GM03348 (cell line): ENCODE measurements around the gene CETP.
"Not testable (repeated sequence)": the region's sequence is repeated elsewhere in the genome, so short reads cannot be mapped to it uniquely, and the experiment has no call there.

Experiments used
- DNase-seq: peaks from one replicate; pipeline ENCODE4 v3.0.0; 2012; ENCODE audit warnings: low spot score

CETP gene

DNA sequence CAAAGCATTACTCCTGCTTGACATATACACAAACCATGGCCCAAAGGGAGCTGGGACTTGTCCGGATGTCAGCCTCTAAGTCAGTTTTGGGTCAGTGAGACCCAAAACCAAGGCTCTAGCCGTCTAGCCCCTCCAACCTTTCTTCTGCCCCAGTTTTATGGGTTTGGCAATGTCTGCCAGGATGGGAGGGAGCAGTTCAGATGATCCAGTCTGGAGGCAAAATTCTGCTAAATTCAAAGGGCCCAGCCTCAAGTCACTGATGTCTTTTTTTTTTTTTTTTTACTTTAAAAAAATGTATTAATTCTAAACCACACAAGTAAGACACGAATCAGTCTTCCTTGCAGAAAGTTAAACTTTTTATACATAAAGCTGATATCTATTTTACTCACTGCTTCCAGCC lies 36.2 kb downstream of the CETP start:
- no peak for DNase-seq

DNA sequence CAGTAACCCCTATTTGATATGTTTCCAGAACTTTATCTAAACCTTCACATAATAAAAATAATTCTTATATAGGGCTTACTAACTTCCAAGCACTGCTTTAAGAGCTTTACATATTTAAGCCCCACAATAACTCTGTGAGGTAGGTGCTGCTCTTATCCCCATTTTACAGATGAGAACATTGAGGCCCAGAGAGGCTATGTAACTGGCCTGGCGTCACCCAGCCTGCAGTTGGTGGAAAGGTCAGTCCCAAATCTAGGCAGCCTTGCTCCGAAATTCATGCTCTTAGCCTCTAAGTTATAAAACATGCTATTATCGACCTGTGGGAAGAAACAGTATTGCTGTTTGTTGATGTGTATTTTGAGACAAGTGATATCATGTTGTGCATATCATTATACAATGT lies 36.6 kb downstream of the CETP start:
- DNase-seq, result no peak

DNA sequence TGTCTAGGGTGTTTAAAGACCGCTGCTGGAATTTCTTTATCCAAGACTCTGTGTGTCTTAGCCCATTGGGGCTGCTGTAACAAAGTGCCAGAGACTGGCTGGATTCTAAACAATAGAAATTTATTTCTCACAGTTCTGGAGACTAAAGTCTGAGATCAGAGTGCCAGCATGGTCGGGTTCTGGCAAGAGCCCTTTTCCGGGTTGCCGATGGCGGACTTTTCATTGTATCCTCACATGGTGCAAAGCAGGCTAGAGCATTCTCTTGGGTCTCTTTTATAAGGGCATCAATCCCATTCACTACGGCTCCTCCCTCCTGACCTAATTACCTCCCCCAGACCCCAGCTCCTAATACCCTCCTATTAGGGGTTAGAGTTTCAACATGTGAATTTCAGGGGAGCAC lies 37.1 kb downstream of the CETP start:
- no peak for DNase-seq

DNA sequence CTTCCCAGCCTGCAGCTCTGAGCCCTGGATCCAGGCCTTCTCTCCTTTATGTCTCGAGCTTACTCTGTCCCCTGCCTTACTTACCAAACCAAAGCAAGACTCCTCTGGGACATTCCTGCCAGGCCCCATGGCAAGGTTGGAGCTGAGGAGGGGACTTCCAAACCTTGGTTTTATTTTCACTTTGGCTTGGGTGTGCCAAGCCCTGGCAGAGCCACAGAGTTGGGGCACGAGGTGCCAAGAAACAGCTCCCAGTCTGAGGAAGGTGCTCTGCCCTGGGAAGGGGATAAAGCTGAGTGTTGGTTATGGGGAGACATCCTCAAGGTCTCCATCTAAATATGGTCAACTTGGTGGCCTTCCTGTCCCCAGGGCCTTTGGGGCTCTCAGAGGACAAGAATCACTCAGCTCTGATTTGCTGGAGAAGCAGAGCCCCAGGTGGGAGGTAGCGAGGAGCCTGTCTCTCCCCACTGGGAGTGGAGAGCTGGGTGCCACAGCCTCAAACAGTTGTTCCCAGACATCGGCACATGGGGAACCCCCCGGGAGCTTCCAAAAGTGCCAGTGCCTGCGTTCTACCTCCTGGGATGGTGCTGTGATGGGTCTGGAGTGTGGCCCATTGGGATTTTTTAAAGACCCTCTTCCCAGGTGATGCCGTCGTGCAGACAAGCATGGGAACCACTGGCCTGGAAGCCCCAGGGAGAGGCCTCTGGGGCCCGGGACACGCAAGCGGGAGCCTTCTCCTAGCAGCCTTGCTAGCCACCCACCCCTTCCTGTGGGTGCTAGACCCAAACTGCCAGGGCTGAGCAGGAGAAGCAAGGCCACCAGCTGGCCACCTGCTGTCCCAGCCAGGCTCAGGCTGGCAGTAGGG lies 37.9 kb downstream of the CETP start:
- DNase-seq, result no peak

- DNase-seq, result peak; percentile 92
Observed at GRCh38 chr16:57000271-57001025, 38.7 kb downstream of the CETP start.

DNA sequence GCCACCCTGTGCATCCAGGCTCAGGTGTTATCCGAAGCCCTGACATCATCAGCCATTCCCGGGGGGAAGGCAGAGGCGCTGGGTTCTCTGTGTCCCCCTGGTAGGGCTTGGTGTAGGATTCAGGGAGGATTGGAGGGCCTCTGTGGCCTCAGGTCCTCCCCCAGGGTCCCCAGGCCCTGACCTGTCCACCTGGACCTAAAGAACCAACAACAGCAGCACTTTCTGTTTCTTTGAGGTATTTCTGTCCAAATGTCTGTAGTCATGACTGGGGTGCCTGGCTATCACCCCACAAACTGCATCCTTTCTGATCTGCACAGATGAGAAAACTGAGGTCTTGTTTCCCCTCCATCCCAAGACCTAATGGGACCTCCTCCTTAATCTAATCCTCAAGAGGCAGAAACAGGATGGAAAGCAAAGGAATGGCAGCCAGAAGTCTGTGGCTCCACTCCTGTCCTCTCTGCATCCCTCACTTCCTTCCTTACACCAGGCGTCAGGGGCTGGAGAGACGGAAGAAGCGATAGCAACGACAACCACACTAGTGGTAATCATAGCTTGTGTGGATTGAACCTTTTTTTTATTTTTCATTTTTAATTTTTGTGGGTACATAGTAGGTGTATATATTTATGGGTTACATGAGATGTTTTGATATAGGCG lies 39.4 kb downstream of the CETP start:
- no peak for DNase-seq

- no peak for DNase-seq
Observed at GRCh38 chr16:57003439-57004386, 42.0 kb downstream of the CETP start.

DNA sequence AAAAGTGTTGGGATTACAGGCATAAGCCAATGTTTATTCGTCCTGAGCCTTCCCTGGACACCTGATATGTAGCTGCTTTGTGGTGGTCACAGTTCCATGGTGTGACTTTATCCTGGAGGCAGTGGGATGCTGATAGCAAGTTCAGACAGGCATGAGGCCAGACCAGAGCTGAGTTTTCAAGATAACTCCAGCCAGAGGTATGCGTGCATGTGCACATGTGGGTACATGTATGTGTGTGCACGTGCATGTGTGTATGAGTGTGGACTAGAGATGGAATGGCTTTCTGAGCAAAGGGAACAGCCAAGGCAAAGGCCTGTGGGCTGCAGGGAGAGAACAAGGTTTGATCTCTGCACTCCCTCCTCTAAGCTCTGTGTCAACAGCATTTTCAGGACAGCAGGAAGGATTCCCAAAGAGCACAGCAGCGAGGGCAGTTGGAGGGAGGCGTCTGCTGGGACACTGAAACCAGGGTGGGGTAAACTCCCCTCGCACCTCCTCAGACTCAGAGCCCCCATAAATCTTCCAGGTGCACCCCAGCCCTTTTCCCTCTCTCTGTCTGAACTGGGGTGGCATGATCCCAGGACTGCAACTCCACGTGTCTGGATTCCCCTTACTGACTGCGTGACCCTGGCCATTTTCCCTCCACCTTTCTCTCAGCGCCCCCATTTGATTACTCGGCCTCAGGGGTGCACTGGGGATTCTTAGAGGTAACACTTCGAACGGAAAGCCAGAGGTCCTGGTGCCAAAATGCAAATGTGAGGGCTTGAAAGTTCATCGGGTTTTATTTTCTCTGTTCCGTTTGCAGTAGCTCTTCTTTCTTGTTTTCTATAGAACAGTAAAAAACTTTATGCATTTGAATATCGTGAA lies 42.9 kb downstream of the CETP start:
- DNase-seq, result no peak

DNA sequence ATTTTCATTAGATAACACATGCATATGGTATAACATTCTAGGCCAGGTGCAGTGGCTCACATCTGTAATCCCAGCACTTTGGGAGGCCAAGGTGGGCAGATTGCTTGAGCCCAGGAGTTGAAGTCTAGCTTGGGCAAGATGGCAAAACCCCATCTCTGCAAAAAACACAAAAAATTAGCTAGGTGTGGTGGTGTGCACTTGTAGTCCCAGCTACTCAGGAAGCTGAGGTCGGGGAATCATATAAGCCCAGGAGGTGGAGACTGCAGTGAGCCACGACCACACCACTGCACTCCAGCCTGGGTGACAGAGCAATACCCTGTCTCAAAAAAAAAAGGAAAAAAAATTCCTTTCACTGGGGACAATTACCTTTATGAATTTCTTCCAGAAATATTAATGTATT lies 43.8 kb downstream of the CETP start:
- DNase-seq, result not testable (repeated sequence)

GRCh38 chr16:57007050-57007449 lies 45.3 kb downstream of the CETP start:
- DNase-seq, result no peak

DNA sequence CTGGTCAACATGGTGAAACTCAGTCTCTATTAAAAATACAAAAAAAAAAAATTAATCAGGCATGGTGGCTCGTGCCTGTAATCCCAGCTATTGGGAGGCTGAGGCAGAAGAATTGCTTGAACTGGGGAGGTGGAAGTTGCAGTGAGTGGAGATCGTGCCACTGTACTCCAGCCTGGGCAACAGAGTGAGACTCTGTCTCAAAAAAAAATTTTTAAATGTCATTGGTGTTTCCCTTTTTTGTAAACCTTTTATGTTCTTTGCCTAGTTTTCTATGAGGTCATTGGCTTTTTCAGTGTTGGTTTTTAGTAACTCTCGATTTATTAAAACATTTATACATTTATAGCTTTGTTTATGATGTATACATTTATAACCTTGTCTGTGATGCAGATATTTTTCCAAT lies 45.8 kb downstream of the CETP start:
- no peak for DNase-seq

GRCh38 chr16:57008440-57008839 lies 46.7 kb downstream of the CETP start:
- DNase-seq, result no peak

GRCh38 chr16:57009643-57010170 lies 48.0 kb downstream of the CETP start:
- DNase-seq, result no peak

GRCh38 chr16:57012353-57012752 lies 50.6 kb downstream of the CETP start:
- no peak for DNase-seq

DNA sequence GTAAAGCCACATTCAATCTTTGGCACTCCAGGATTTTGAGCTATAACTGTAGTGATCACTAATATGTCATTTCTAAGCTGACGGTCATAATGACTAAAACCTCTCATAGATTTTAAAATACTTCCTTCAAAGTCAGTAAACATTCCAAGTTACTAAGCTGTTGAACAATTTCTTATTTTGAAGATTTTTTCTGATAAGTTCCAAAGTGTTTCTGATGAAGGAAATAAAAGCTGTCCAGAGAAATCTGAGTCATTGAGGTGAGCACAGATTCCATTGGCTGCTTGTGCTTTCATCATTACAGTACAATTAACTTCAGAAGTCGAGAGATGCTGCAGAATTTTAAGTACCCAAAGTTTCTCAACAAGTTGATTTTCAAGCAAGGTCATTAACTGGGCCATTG lies 51.5 kb downstream of the CETP start:
- peak; percentile 27 for DNase-seq

GRCh38 chr16:57013902-57014301 lies 52.2 kb downstream of the CETP start:
- DNase-seq, result no peak

DNA sequence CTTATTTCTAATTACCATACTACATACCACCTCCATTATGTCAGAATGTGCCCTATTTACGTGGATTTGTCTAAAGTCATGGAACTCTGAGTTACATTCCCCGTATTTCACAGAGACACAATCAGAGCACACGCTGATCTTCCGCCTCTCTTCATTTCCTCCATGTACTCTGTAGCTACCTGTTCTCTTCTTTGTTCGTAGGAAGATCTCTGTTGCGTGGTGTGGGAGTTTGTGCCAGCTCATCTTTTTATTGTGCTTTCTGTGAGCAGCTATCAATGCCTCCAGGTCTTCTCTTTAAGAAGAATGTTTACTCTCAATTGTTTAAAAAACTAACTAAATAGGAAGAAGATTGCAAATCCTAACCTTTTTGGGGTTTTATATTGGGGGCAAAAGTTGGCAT lies 54.6 kb downstream of the CETP start:
- DNase-seq, result no peak

DNA sequence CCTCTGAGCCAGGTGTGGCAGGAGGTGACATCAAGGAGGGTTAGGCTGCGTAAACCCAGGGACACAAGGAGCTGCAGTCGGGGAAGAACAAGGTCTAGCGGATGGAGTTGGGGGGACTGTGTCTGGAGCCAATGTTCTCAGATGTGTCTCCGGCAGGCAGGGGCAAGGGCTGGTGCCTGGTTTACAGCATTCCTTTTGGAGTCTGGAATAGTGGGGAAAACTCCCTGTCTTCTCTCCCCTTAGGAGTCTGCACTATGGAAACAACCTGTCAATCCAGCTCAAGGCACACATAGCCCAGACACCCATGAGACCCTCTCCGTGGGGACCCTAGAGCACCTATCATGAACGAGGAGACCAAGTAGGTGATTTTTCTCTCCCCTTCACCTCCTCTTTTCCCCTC lies 55.1 kb downstream of the CETP start:
- no peak for DNase-seq

DNA sequence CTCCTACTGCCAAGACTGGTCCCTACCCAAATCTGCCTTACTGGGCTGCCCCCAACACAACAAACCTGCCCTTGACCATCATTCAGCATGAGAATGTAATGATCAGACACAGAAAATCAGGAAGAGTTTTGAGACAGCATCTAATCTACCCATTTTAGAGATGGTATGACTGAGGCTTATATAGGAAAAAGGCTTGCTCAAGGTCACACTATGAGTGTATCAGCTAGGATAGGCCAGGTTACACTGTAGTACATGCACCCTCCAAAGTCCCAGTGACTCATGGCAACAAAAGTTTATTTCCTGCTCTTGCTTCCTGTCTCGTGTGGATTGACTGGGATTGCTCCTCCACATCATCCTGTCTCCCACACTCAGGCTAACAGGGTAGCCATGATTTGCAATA lies 55.5 kb downstream of the CETP start:
- no peak for DNase-seq

- no peak for DNase-seq
Observed at GRCh38 chr16:57019746-57020145, 58.0 kb downstream of the CETP start.

- DNase-seq, result no peak
Observed at GRCh38 chr16:57020651-57021050, 58.9 kb downstream of the CETP start.
